ENCODE measurements around the gene CHD1.

The CHD1 gene

DNA sequence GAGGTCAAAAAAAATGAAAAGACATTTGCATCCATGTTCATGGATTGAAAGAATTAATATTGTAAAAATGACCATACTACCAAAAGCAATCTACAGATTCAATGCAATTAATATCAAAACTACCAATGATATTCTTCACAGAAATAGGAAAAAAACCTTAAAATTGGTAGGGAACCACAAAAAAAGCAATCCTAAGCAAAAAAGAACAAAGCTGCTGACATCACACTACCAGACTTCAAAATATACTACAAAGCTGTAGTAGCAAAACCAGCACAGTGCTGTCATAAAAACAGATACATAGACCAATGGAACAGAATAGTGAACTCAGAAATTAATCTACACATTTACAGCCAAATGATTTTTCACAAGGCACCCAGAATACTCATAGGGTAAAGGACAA, 121.0 kb downstream of the CHD1 start:
- no peak for DNase-seq (ENCODE audit: low spot score)

DNA sequence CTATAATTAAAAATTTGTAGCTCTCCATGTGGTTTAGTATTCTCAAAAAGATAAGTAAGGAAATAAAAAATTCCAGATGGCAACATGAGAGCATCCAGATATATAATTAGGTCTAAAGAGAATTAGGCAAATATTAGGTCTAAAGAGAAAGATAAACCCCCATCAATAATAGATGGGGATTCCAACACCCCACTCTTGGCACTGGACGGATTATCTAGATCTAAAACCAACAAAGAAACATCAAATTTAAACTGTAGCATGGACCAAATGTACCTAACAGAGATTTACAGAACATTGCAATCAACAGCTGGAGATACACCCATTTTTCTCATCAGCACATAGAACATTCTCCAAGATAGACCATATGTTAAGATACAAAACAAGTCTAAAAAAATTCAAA, 123.7 kb downstream of the CHD1 start:
- no peak for DNase-seq (ENCODE audit: low spot score)

DNA sequence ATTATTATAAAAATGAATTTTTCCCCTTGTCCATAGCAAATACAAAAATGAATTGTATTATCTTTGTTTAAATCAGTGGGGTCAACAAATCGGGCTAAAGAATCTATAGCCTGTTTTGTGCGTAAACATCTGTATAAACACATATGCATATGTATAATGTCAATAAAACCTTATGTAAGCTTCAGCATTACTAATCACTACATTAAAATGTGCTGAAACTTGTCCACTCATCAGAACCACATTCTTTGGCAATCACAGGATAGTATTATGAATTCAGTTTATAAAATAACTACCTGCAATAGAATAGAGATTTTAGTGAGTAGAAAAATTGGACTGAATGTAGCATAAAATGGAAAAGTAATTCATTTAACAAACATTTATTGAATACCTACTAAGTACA, 124.7 kb downstream of the CHD1 start:
- no peak for DNase-seq (ENCODE audit: low spot score)

Measured in D341Med (cell line).